ENCODE measurements around the gene CHST1. TPM values are rescaled to one million over a fixed set of nuclear protein-coding genes. Genes with fewer than 3 reads are reported as not detected.

CHST1 gene
- total RNA-seq, 1 donor from 2014 or later: 4.9 TPM

GRCh38 chr11:45644981-45645889, 20.2 kb downstream of the CHST1 start:
- no peak for DNase-seq
- no peak for ATAC-seq

GRCh38 chr11:45643598-45644260, 21.7 kb downstream of the CHST1 start:
- Histone ChIP-seq H3K36me3 (no peaks in the 10 kb centered on the region), H3K27me3 (peaks cover 4% of the 10 kb centered on the region), H3K27ac (no peak overlapping the region), H3K4me3 (no peak overlapping the region), H3K9me3 (no peaks in the 10 kb centered on the region), H3K4me1 (no peaks in the 10 kb centered on the region)
- intact Hi-C loops (cut with DNase I): no loop called here
- ATAC-seq (no peak), DNase-seq (no peak)
- no peak for TF ChIP-seq CTCF (IDR thresholded peaks at IDR 0.05)

More at GRCh38 chr11:45644981-45645889, 20.2 kb downstream of the CHST1 start:
- Histone ChIP-seq H3K4me1 (no peaks in the 10 kb centered on the region), H3K27ac (no peak overlapping the region), H3K36me3 (no peaks in the 10 kb centered on the region), H3K9me3 (no peaks in the 10 kb centered on the region), H3K27me3 (peaks cover 11% of the 10 kb centered on the region), H3K4me3 (no peak overlapping the region)
- no peak for TF ChIP-seq CTCF (IDR thresholded peaks at IDR 0.05)
- intact Hi-C loops (cut with DNase I): no loop called here

GRCh38 chr11:45641961-45642360, 23.5 kb downstream of the CHST1 start:
- Histone ChIP-seq H3K27ac (no peak overlapping the region), H3K4me1 (no peaks in the 10 kb centered on the region), H3K27me3 (peaks cover under 1% of the 10 kb centered on the region), H3K36me3 (no peaks in the 10 kb centered on the region), H3K4me3 (no peak overlapping the region), H3K9me3 (no peaks in the 10 kb centered on the region)
- ATAC-seq (no peak), DNase-seq (no peak)
- TF ChIP-seq CTCF (IDR thresholded peaks at IDR 0.05): no peak
- intact Hi-C loops (cut with DNase I): no loop called here

GRCh38 chr11:45638051-45638450, 27.4 kb downstream of the CHST1 start:
- intact Hi-C loops (cut with DNase I): no loop called here
- DNase-seq (no peak), ATAC-seq (no peak)
- Histone ChIP-seq H3K27ac (no peak overlapping the region), H3K27me3 (no peaks in the 10 kb centered on the region), H3K9me3 (no peaks in the 10 kb centered on the region), H3K36me3 (no peaks in the 10 kb centered on the region), H3K4me1 (no peaks in the 10 kb centered on the region), H3K4me3 (no peak overlapping the region)
- no peak for TF ChIP-seq CTCF (IDR thresholded peaks at IDR 0.05)

- intact Hi-C loops (cut with DNase I): no loop called here
- Histone ChIP-seq H3K27ac (no peak overlapping the region), H3K4me1 (no peaks in the 10 kb centered on the region), H3K27me3 (no peaks in the 10 kb centered on the region), H3K4me3 (no peak overlapping the region), H3K36me3 (no peaks in the 10 kb centered on the region), H3K9me3 (no peaks in the 10 kb centered on the region)
- ATAC-seq (no peak), DNase-seq (no peak)
- TF ChIP-seq CTCF (IDR thresholded peaks at IDR 0.05): no peak
Measured at GRCh38 chr11:45635907-45636306, 29.5 kb downstream of the CHST1 start.
